Natural killer cell (primary cell): Measurements from ENCODE around the gene XPNPEP2. TPM values are rescaled to one million over a fixed set of nuclear protein-coding genes. Genes with fewer than 3 reads are reported as not detected.

ENCODE experiments used
- ATAC-seq, 3 donors: fragments of 150-1000 bp in 2 of 3; fragments of 200-7000 bp in 1 of 3; cut with Tn5 transposase; 1 replicate in 1 of 3; 2 replicates in 2 of 3; pipeline ENCODE4 v1.10.0; 2021; ENCODE audit warnings: mild to moderate bottlenecking in 2 of 3, moderate library complexity in 2 of 3
- DNase-seq, 2 donors: peaks; one replicate each; pipeline versions ENCODE4 v3.0.0 to v3.0.0-alpha.2; 2013 to 2021; ENCODE audit warnings: mixed read lengths in 1 of 2
- H3K27ac ChIP-seq: one replicate; pipeline ENCODE4 v1.5.1; 2013; ENCODE audit warnings: mild to moderate bottlenecking, low read length
- H3K27me3 ChIP-seq: one replicate; pipeline ENCODE4 v1.6.1; 2013; ENCODE audit warnings: low read length; ENCODE audit not compliant: control insufficient read depth, insufficient read depth
- H3K36me3 ChIP-seq: one replicate; pipeline ENCODE4 v1.6.1; 2013; ENCODE audit warnings: low read length; ENCODE audit not compliant: control insufficient read depth, insufficient read depth
- H3K4me1 ChIP-seq: one replicate; pipeline ENCODE4 v1.6.1; 2013; ENCODE audit warnings: low read length; ENCODE audit not compliant: control insufficient read depth, insufficient read depth
- H3K4me3 ChIP-seq: one replicate; pipeline ENCODE4 v1.5.1; 2013; ENCODE audit warnings: low read length
- H3K9me3 ChIP-seq: one replicate; pipeline ENCODE4 v1.6.1; 2013; ENCODE audit warnings: low read length; ENCODE audit not compliant: control insufficient read depth, insufficient read depth
- H3K27ac Mint-ChIP-seq, 2 donors: one replicate each; pipeline ENCODE4 v1.8.0; 2022; ENCODE audit warnings: mild to moderate bottlenecking in 2 of 2, mixed read lengths in 2 of 2, moderate library complexity in 1 of 2
- H3K27me3 Mint-ChIP-seq, 2 donors: one replicate each; pipeline ENCODE4 v1.8.0; 2022; ENCODE audit warnings: low read depth in 2 of 2, mixed read lengths in 2 of 2
- H3K36me3 Mint-ChIP-seq: one replicate; pipeline ENCODE4 v1.8.0; 2022; ENCODE audit warnings: mixed read lengths
- H3K4me1 Mint-ChIP-seq, 2 donors: one replicate each; pipeline ENCODE4 v1.8.0; 2022; ENCODE audit warnings: mixed read lengths in 2 of 2
- H3K4me3 Mint-ChIP-seq: one replicate; pipeline ENCODE4 v1.8.0; 2022; ENCODE audit warnings: mild to moderate bottlenecking, moderate library complexity, mixed read lengths
- H3K9me3 Mint-ChIP-seq, 2 donors: one replicate each; pipeline ENCODE4 v1.8.0; 2022; ENCODE audit warnings: mixed read lengths in 2 of 2
- WGBS: methylation state at CpG from one replicate; pipeline ENCODE4 v1.1.7; 2013; ENCODE audit warnings: missing lambda C conversion rate; ENCODE audit not compliant: insufficient coverage; 5-methylcytosine and 5-hydroxymethylcytosine counted together
- intact Hi-C: fragments of 100-400 bp; cut with micrococcal nuclease; formaldehyde crosslinking; loops from one replicate; pipeline ENCODE4 v1.14.2; 2022
- total RNA-seq, 4 donors: library from RNA; stranded (reverse); fragments of 120-200 nt in 1 of 4; gene quantifications; one replicate each; pipeline versions ENCODE4 v1.2.3 to v1.2.4, GENCODE V29; 2013 to 2022
- TF ChIP-seq, protein P1 (sequence below): fragments of 200-600 bp; IDR thresholded peaks from one replicate; pipeline ENCODE4 v1.8.0; 2022; ENCODE audit warnings: antibody characterized with exemption

The XPNPEP2 gene
- total RNA-seq, 3 donors from 2014 or later (not counting 1 experiment from before 2014, with no cell fraction given): 0.96 to 2.6 (median 1.6) TPM

DNA sequence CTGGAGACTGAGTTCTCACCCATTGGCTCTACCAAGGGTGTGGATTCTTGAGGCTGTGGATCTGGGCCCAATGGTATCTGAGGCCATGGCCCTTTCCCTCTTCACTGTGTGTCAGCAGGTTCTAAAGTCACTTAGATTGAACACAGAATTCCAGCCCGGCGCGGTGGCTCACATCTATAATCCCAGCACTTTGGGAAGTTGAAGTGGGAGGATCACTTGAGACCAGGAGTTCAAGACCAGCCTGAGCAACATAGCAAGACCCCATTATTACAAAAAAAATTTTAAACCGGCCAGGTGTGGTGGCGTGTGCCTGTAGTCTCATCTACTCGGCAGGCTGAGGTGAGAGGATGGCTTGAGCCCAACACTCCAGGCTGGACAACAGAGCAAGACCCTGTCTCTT, 18.0 kb upstream of the XPNPEP2 start:
- Mint-ChIP-seq H3K4me3 (no peak overlapping the region), H3K4me1 (peaks cover 19 to 23% of the 10 kb centered on the region in 2 donors), H3K36me3 (no peaks in the 10 kb centered on the region), H3K27me3 (peaks cover 0 to 19% of the 10 kb centered on the region in 2 donors), H3K9me3 (no peaks in the 10 kb centered on the region), H3K27ac (no peak overlapping the region)
- WGBS: 94% methylated on average over 3 of the region's 6 CpGs
- H3K36me3 ChIP-seq: no peaks in the 10 kb centered on the region
- no peaks in the 10 kb centered on the region for H3K9me3 ChIP-seq
- H3K27ac ChIP-seq: no peak overlapping the region
- H3K4me3 ChIP-seq: no peak overlapping the region
- peaks cover 14% of the 10 kb centered on the region for H3K4me1 ChIP-seq
- DNase-seq (no peak), ATAC-seq (no peak)
- H3K27me3 ChIP-seq: no peaks in the 10 kb centered on the region
- TF ChIP-seq, protein P1, sequence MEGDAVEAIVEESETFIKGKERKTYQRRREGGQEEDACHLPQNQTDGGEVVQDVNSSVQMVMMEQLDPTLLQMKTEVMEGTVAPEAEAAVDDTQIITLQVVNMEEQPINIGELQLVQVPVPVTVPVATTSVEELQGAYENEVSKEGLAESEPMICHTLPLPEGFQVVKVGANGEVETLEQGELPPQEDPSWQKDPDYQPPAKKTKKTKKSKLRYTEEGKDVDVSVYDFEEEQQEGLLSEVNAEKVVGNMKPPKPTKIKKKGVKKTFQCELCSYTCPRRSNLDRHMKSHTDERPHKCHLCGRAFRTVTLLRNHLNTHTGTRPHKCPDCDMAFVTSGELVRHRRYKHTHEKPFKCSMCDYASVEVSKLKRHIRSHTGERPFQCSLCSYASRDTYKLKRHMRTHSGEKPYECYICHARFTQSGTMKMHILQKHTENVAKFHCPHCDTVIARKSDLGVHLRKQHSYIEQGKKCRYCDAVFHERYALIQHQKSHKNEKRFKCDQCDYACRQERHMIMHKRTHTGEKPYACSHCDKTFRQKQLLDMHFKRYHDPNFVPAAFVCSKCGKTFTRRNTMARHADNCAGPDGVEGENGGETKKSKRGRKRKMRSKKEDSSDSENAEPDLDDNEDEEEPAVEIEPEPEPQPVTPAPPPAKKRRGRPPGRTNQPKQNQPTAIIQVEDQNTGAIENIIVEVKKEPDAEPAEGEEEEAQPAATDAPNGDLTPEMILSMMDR: no peak
- intact Hi-C loops: loop anchor here (10.0 kb wide), 1 partner anchor 46 kb away; no protein-coding TSS in a partner anchor

DNA sequence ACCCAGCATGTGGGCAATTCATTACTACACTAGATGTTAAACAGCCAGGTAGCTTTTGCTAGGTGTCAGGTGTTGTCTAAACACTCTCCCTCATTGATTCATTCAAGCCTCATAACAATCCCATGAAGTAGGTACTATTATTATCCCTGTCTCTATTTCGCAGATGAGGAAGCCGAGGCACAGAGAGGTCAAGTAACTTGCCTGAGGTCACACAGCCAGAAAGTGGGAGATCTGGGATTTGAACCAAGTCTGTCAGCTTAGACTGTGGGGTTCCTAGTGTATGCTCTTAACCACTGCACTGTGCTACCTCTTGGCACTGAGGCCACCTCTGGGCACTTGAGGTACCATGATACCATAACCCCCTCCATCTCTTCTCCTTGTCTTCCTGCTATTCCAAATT, 17.4 kb upstream of the XPNPEP2 start:
- peaks cover 14% of the 10 kb centered on the region for H3K4me1 ChIP-seq
- H3K36me3 ChIP-seq: no peaks in the 10 kb centered on the region
- Mint-ChIP-seq H3K4me3 (peak overlapping the region; percentile 74), H3K36me3 (no peaks in the 10 kb centered on the region), H3K9me3 (no peaks in the 10 kb centered on the region), H3K4me1 (peaks cover 23 to 27% of the 10 kb centered on the region in 2 donors), H3K27ac (peak overlapping the region in 1 of 2 donors; percentile 72), H3K27me3 (peaks cover 0 to 19% of the 10 kb centered on the region in 2 donors)
- H3K4me3 ChIP-seq: no peak overlapping the region
- TF ChIP-seq, protein P1: no peak
- intact Hi-C loops: loop anchor here (10.0 kb wide), 1 partner anchor 47 kb away; no protein-coding TSS in a partner anchor
- no peak overlapping the region for H3K27ac ChIP-seq
- whole genome bisulfite sequencing: 95% methylated on average over 2 of the region's 2 CpGs
- ATAC-seq (peak in 1 of 3 donors; percentile 13), DNase-seq (no peak)
- no peaks in the 10 kb centered on the region for H3K27me3 ChIP-seq
- H3K9me3 ChIP-seq: no peaks in the 10 kb centered on the region

DNA sequence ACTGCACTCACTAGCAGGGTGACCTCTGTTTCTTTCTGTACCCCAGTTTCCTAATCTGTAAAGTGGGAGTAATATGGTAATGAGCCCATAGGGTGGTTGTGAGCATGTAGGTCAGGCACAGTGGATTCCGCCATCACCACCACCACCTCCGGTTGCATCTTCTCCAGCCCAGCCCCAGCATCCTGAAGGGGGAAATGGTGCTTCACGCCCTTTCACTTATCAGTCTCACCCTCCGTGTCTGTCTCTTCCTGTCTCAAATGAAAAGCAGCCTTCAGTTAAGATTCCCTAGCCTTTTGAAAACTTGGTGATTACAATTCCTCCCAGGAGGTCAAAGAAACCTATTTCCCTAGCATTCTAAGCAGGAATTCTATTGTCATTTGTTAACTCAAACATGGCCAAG, 16.9 kb upstream of the XPNPEP2 start:
- no peak overlapping the region for H3K27ac ChIP-seq
- DNase-seq (peak in 1 of 2 donors; percentile 48), ATAC-seq (peak; percentile 64 to 89 (median 69))
- Mint-ChIP-seq H3K36me3 (no peaks in the 10 kb centered on the region), H3K4me3 (peak overlapping the region; percentile 74), H3K27me3 (peaks cover 0 to 19% of the 10 kb centered on the region in 2 donors), H3K27ac (peak overlapping the region; percentile 35 to 72), H3K4me1 (peaks cover 25 to 29% of the 10 kb centered on the region in 2 donors), H3K9me3 (no peaks in the 10 kb centered on the region)
- H3K36me3 ChIP-seq: no peaks in the 10 kb centered on the region
- peaks cover 14% of the 10 kb centered on the region for H3K4me1 ChIP-seq
- no peak overlapping the region for H3K4me3 ChIP-seq
- no peaks in the 10 kb centered on the region for H3K9me3 ChIP-seq
- H3K27me3 ChIP-seq: no peaks in the 10 kb centered on the region
- 19% methylated on average over 4 of the region's 4 CpGs for WGBS
- intact Hi-C loops: loop anchor here (10.0 kb wide), 1 partner anchor 47 kb away; no protein-coding TSS in a partner anchor
- TF ChIP-seq, protein P1: no peak

DNA sequence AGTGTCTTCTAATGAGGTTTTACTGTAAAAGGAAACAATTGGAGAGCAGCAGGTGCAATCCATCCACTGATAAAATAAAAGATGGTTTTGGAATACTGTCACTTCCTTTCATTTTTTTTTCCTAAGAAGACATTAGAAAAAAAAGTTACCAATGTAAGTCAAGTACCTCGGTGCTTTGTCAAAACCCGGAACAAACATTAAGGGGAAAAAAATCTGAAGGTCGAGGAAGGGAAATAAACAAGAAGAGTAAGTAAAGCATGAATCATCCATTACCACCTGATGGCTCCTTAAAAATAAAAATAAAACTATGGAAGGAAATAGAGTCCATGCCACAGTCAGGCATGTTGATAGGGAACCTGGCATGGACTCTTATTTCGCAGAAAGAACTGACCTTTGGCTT, 15.3 kb upstream of the XPNPEP2 start:
- Histone ChIP-seq H3K9me3 (no peaks in the 10 kb centered on the region), H3K4me3 (no peak overlapping the region), H3K36me3 (no peaks in the 10 kb centered on the region), H3K27me3 (no peaks in the 10 kb centered on the region), H3K4me1 (peaks cover 14% of the 10 kb centered on the region), H3K27ac (no peak overlapping the region)
- DNase-seq (no peak), ATAC-seq (no peak)
- WGBS: 92% methylated on average over 1 of the region's 4 CpGs
- TF ChIP-seq, protein P1: no peak
- Mint-ChIP-seq H3K4me1 (peaks cover 25 to 29% of the 10 kb centered on the region in 2 donors), H3K27me3 (peaks cover 0 to 13% of the 10 kb centered on the region in 2 donors), H3K4me3 (no peak overlapping the region), H3K27ac (no peak overlapping the region), H3K9me3 (no peaks in the 10 kb centered on the region), H3K36me3 (no peaks in the 10 kb centered on the region)
- intact Hi-C loops: loop anchor here (10.0 kb wide), 1 partner anchor 49 kb away; no protein-coding TSS in a partner anchor
